GM12878 (cell line): ENCODE results near the gene TOMM40L.

Experiments
- CHD2 ChIP-seq: IDR thresholded peaks from 2 replicates; pipeline ENCODE4 v1.6.1; 2011; ENCODE audit warnings: low read depth, low read length, improper control_type of control experiment, borderline replicate concordance
- ETV6 ChIP-seq, 2 experiments: fragments of 450-650 bp in 1 of 2; IDR thresholded peaks in 1 of 2; conservative IDR thresholded peaks in 1 of 2; 2 replicates each; pipeline ENCODE4 v1.6.1; 2014; ENCODE audit warnings: antibody characterized with exemption in 1 of 2, borderline replicate concordance in 1 of 2, low read depth in 1 of 2, mild to moderate bottlenecking in 1 of 2, moderate library complexity in 1 of 2
- EZH2 ChIP-seq: IDR thresholded peaks from 2 replicates; pipeline ENCODE4 v1.6.1; 2012; ENCODE audit warnings: low read depth, mild to moderate bottlenecking, control low read depth, inconsistent platforms, low read length, borderline replicate concordance; ENCODE audit not compliant: control insufficient read depth
- FOXM1 ChIP-seq: IDR thresholded peaks from 2 replicates; pipeline ENCODE4 v1.6.1; 2012; ENCODE audit warnings: low read depth, mild to moderate bottlenecking, inconsistent platforms, low read length, moderate library complexity
- MTA3 ChIP-seq: IDR thresholded peaks from 2 replicates; pipeline ENCODE4 v1.6.1; 2012; ENCODE audit warnings: low read length, inconsistent platforms, borderline replicate concordance
- NFXL1 ChIP-seq: fragments of 450-650 bp; IDR thresholded peaks from 2 replicates; pipeline ENCODE4 v1.6.1; 2017; ENCODE audit warnings: antibody characterized with exemption, mild to moderate bottlenecking, borderline replicate concordance
- POLR2A ChIP-seq: IDR thresholded peaks from 2 replicates; pipeline ENCODE4 v1.6.1; 2011; ENCODE audit warnings: low read depth, mild to moderate bottlenecking, low read length
- TAF1 ChIP-seq: IDR thresholded peaks from 2 replicates; pipeline ENCODE4 v1.6.1; 2011; ENCODE audit warnings: mild to moderate bottlenecking, low read depth, low read length, borderline replicate concordance
- TCF12 ChIP-seq: IDR thresholded peaks from 2 replicates; pipeline ENCODE4 v1.6.1; 2011; ENCODE audit warnings: low read depth, mild to moderate bottlenecking, low read length

DNA sequence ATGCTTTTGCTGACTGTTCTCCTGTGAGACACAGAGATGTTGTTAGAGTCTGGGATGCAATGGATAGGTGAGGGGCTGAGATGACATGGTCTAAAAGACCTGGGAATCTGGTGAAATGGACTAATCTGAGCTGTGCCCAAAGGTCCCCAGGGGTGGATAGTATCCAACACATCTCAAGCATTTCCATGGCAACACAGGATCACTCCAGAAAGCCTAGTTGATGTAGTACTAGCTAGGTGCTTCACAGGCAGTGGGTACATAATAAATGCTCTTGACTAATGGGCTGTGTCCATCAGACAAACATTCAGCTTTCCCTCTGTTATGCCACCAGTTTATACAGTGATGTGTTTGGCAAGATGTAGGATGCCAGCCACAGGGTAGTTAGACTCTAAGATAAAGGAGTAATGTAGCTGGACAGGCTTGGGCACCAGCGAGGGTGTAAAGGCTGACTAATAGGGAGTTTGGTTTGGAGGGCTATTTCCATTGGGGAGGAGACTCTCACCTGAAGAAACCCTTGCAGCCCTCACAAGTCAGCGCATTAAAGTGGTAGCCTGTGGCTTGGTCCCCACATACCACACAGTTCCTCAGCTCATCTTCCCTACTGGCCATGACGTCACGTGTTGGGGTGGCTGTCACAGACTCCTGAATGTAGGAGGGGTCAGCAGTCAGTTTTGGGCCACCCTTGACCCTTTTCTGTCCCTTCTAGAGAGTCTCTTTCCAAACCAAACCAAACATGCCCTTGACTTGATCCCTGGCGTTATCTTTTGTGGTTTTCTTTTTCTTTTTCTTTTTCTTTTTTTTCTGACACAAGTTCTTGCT is 10.3 kb downstream of the TOMM40L start:
- no peak for TF ChIP-seq TAF1
- TF ChIP-seq EZH2, result no peak
- no peak for TF ChIP-seq NFXL1
- no peak for TF ChIP-seq FOXM1
- TF ChIP-seq CHD2, result no peak
- no peak for TF ChIP-seq TCF12
- TF ChIP-seq ETV6 (conservative IDR thresholded peaks at IDR 0.05 in 1 of 2, IDR thresholded peaks at IDR 0.05 in 1 of 2; ENCODE audit: borderline replicate concordance in 1 of 2, low read depth in 1 of 2), result no peak
- TF ChIP-seq POLR2A, result no peak
- no peak for TF ChIP-seq MTA3
